Uterus (tissue), 2 donors: ENCODE results near the gene TNNC2.

Source experiments
- CTCF ChIP-seq, 4 experiments: fragments of 200-600 bp in 2 of 4; fragments of 450-650 bp in 2 of 4; sonication (generic) in 2 of 4; IDR thresholded peaks; one replicate each; pipeline ENCODE4 v1.5.1; 2016 to 2019; ENCODE audit warnings: antibody characterized with exemption in 4 of 4, mild to moderate bottlenecking in 2 of 4, moderate library complexity in 1 of 4
- POLR2A ChIP-seq, 2 donors: fragments of 450-650 bp; IDR thresholded peaks; one replicate each; pipeline ENCODE4 v1.6.1; 2016; ENCODE audit warnings: antibody characterized with exemption in 2 of 2, mild to moderate bottlenecking in 1 of 2, moderate library complexity in 1 of 2

GRCh38 chr20:45836841-45837240, 9.7 kb upstream of the TNNC2 start:
- no peak for TF ChIP-seq POLR2A (IDR thresholded peaks at IDR 0.05)
- TF ChIP-seq CTCF (IDR thresholded peaks at IDR 0.05) = no peak
